GM19372 (cell line): ENCODE measurements around the gene CCDC9B.

Source experiments
- ATAC-seq: cut with Tn5 transposase; IDR thresholded peaks from one replicate; pipeline ENCODE4 v1.9.1; 2021; ENCODE audit warnings: mild to moderate bottlenecking, low read depth, moderate library complexity; ENCODE audit not compliant: unreplicated experiment

CCDC9B gene

DNA sequence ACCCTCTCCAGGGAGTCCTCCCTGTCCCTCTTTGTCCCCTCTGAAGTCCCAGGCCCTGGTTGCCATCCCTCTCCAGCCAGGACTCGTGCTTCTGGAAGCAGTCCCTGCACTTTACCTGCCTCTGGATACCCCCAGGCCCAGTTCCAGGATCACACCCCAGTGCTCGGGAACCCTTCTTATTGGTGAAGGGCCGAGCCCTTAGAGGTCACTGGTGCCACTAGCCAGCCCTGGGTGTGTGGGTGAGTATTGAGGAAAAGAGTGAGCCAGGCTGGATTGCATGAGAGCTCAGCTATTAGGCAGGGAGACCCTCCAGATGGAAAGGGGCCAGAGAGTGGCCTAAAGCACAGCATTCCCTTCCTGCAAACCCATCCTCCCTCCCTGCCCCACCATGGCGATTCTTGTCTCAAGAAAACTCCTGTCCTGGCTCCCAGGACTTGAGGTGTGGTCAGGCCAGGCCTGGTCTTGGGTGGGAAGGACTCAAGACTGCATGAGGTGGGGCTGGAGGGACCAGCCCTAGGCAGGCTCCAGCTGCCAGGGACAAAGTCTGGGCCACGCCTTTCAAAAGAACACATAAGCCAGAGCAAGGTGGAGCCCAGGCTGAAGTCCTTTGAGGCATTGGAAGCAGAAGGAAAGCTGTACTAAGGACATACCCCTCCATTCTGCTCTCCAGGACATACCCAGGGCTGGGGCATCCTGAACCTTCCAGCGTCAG is 5.3 kb upstream of the CCDC9B start:
- ATAC-seq: no peak

DNA sequence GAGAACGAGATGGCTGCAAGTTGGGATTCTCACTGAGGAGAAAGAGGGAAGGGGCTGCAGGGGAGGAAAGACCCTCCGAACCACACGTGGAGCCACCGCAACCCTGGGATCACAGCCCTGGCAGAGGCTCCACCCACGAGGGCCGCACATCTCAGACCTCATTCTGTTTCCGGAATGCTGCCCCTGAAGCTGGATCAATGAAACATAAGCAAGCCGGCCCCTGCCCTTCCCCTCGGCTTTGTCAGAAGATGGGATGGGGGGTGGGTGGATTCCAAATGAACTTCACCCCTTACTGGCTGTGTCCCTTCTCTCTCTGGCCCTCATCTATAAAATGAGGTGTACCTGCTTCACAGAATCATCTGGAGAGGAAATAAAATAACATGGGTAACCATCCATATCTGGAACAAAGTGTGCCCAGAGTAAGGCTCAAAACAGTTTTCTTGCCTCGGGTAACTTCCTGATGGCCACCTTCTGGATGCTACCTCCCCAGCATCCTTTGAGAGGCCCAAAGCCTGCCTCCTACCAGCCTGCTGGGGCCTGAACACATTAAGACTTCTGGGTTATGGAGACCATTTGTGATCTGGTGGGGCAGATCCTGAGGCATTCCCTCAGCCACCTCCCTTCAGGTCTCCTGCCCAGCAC is 4.6 kb upstream of the CCDC9B start:
- no peak for ATAC-seq

DNA sequence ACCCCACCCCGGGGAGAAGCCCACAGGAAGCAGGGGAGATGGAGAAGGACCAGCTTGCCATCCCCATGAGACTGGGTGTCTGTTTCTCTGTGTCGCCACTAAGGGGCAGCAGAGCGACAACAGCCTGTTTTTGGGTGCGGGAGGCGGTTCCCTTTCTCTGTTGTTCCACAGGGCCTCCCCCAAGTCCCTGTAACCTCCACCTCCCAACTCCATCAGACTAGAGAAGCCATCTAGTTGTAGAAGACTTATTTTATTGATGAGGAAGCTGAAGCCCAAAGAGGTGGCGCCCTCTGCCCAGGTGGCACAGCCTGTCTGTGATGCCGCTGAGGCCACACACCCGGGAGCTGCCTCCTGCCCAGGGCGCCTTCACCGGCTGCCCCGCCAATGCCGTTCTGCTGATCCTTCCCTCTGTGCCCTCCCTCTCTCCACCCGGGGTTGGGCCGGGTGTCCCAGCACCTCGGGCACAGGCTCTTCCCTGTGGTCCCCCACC is 3.9 kb upstream of the CCDC9B start:
- no peak for ATAC-seq

DNA sequence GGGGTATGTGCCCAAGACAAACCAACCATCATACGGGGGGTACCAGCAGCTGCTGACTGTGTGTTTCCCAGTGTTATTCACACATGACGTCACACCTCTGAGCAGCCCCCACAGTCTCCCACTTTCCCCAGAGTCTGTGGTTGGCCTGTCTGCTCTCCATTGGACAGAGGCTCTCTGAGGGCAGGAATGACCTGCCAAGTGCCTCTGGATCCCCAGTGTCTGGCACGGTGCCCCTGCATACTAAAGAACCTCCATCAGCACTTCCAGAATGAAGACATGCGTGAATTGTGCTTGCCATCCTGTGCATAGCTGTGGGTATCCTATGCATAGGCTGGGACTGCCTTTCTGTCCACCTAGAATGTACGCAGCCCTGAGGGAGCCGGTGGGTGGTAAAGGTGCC is 3.5 kb upstream of the CCDC9B start:
- ATAC-seq: no peak

DNA sequence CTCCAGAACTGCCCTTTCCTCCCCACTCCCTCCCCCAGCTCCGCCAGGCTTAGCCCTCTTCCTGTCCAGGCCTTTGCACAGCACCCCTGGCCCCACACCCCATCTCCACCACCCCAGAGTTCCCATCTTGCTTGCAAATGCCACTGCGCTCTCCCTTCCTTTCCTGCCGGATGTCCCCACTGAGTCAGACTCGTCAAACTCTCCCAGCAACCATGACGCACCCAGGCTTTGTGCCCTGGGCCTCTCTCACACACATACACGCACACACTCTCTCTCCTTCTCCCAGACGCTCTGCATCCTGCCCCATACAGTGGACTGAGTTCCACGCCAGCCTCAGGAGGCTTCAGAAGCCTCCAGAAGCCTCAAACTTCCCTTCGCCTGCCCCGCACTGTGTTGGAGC is 2.8 kb upstream of the CCDC9B start:
- no peak for ATAC-seq

DNA sequence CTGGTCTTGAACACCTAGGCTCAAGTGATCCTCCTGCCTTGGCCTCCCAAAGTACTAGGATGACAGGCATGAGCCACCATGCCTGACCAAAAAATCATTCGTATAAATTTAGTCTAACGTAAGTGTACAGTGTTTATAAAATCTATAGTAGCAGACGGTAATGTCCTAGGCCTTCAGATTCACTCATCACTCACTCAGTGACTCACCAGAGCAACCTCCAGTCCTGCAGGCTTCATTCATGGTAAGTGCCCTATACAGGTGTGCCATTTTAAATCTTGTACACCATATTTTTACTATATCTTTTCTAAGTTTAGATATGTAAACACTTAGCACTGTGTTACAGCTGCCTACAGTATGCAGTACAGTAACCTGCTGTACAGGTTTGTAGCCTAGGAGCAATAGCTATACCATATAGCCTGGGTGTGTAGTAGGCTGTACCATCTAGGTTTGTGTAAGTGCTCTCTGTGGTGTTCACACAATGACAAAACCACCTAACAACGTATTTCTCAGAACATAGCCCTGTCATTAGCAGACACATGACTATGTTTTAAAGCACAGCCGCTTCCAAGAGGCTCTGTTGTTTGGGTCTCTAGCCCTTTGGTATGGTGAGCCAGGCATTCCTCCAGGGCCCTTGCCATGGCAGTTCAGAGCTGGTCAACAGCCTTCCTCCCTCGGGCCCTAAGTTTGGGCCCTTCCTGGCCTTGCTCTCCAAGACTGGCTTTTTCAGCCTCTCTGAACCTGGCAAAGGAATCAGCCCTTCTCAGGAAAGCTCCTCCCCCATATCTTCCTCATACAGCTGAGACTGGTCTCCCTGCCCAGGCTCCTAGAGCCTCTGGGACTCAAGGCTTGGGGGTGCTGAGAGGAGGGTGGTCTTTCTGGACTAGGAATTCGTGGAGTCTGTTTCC is 1.9 kb upstream of the CCDC9B start:
- no peak for ATAC-seq

DNA sequence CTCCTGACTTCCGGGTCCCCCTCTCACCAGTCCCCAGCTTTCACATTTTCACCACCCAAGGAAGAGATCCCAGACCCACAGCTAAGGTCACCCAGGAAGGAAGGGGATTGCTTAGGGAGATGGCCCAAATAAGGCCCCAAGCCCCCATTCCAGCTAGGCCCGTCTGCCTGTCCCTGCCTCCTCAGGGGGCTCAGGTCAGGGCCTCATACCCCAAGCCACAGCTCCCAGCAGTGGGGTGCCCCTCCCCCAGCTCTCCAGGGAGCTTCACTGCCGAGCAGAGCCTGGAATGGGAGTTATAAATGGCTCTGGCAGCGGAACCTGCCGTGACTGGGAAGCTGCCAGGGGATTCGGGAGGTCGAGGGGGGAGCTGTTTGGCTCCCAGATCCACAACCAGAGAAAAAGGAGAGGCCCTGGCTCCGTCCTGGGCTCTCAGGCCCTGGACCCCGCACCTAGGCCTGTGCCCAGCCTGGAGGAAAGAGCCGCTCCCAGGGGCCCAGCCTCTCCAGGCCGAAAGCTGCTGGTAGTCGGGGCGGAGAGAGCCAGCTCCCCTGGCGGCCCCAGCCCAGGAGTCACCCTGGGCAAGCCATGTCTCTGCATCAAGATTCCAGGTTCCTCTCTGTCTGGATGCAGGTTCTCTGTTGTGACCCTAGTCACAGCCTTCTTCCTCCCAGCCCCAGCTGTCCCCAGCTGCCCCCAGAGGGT is 550 bp downstream of the CCDC9B start:
- ATAC-seq: no peak

DNA sequence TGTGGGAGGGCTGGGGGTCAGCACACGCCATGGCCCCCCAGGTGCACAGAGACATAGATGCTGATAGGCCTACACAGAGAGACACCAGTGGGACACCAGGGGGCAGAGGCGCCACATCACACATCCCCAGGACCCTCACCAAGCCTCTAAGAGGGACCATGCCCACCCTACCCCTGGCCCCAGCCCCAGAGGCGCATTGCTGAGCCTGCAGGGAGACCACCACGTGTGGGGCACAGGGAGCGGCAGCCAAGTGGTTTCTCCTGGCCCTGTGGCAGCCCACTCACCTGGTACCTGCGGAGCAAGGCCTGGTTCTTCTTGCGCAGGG is 1.2 kb downstream of the CCDC9B start:
- ATAC-seq: no peak

DNA sequence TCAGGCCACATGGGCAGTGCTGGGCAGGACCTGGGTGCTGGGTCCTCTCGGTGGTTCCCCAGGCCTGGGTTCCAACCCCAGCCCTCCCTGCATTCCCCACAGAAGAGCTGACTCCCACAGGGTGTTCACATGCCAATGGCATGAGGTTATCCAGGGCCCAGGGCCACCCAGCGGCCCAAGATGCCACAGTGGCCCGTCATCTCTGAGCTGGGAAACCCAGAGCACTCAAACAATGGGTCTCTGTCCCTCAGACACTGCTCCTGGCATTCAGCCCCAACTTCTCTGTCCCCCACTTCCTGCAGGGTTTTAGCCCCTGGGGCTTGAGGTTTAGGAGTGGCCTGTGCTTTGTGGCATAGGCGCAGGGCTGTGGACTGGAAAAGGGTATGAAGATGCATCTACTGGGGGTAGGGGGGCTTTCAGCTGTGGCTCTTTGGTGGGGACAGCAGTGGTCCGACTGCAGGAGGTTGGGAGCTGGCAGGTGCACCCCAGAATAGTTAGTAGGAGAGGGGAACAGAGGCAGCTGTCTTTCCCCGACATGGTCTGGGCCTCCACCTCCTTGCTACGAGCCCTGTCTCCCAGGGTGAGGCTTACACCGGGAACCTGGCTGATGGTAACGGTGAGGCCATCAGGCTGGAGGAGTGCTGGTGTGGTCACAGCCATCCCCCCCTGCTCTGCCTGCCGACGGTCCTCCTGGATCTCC is 1.7 kb downstream of the CCDC9B start:
- no peak for ATAC-seq

DNA sequence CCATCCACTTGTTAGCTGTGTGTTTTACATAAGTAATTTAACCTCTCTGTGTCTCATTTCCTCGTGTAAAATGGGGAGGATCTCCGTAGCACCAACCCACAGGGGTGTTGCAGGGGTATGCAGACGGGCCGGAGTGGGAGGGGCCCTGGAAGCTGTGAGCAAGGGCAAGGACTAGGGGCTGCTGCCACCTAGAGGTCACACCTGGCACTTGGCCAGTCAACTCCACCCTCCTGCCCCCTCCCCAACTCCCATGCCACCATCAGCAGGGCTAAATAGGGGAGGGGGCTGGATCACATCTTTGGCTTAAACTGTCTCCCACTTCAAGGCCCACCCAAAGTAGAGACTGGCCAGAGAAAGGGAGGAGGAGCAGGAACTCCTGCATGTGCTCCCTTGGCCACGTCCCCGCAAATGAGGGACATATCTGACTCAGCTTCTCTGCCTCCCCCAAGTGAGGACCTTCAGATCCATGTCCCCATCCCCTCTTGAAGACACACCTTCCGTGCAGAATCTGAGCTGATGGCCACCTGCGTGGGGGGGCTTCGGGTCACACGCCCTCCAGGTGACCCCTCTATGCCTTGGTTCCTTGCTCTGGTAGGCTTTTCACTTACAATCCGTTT is 2.6 kb downstream of the CCDC9B start:
- no peak for ATAC-seq

DNA sequence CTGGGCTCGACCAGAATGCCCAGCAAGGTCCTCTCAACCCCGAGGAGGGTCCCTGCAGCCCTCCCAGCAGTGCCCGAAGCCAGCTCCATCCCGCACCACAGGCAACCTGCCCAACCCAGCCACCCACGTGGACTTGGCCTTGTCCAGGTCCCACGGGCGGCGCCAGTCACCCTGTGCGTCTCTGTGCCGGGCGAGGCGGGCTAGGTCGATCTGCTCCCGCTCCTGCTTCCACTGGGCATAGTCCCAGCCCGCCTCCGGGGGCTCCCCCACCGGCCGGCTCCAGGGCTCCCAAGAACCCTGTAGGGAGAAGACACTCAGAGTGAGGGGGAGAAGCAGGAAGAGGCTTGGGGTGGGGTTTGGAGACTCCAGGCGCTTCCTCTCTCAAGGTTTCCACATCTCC is 3.1 kb downstream of the CCDC9B start:
- ATAC-seq: no peak

DNA sequence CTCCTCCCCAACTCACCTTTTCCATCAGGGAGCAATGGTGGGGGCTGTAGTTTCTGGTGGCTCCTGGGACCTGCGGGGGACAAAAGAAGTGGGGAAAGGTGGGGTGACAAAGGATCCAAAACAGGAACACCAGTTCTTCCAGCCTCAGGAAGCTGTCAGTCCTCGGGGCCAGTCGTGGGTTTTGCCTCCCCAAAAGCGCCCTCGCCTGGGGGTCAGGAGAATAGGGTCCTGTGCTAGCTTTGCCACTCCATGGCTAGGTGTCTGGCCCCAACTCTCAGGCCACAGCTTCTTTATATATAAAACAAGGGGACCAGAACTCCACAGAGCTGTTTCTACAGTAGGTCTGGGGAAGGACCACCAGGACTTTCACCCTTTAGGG is 4.0 kb downstream of the CCDC9B start:
- no peak for ATAC-seq

DNA sequence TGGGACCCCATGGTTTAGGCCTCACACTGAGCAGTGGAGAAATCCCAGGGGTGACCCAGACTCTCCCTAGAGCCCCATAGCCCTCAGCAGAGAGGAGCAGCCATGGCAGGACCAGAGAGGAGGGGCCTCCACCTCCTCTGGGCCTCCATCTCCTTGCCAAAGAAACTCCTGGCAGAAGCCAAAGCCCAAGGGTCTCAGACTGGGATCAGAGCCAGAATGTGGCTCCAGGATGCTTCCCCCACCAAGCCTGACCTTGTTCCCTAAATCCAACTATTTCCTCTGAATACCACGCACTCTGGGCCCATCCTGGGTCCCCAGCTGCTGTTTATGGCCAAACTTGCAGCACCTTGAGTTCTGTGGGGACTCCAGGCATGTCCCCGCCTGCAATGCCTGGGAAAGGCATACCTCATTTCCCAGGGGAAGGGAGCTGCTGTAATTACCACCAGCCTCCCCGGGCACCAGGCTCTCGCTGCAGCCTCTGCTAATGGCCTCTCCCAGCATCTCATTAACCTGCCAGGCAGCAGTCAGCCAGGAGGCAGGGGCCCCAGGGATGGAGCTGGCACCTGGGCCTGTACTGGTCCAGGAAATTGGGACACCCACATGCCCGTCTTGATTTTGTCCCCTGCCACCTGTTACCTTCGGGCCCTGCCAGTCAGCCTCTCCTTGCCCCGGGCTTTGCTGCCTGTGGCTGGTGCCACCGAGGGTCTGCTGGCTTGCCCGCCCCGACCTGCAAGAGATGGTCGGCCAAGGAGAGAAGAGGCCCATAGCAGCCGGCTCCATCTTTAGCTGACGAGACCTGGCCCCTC is 4.6 kb downstream of the CCDC9B start:
- no peak for ATAC-seq

DNA sequence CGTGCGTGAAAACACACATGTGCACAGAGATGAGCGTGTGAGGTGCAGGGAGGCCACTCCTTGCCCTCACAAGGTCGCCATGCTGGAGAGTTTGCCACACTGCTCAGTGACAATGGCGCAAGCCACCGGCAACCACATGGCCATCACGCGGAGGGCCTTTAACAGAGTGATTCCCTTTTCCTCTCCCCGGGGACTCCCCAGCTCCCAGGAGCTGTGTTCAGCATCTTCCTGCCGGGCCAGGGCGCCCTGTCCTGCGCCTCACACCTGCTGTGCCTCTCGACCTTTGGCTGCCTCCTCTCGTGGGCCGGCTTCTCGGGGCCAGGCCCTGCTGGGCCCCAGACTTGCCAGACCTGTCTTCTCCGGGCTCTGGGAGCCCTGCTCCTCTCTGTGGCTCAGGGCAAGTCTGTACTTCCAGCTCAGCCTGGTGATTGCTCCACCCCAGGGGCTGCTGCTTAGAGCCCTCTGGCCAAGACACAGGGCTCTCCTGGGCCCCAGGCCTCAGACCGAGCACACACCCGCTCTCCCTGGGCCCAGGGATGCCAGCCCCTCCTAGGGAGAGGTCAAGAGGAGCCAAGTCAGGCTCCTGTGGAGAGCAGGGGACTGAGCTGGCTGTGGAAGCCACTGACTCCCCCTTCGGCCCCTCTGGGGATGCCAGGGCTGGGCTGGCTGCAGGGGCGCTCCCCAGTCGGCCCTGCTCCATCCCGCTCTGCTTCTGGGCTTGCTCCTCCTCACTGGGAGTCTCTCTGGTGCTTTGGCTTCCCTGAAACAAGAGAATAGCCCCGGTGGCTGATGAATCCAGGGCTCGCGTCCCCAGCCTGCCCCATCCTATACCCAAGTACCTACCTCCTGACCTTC is 5.6 kb downstream of the CCDC9B start:
- no peak for ATAC-seq

DNA sequence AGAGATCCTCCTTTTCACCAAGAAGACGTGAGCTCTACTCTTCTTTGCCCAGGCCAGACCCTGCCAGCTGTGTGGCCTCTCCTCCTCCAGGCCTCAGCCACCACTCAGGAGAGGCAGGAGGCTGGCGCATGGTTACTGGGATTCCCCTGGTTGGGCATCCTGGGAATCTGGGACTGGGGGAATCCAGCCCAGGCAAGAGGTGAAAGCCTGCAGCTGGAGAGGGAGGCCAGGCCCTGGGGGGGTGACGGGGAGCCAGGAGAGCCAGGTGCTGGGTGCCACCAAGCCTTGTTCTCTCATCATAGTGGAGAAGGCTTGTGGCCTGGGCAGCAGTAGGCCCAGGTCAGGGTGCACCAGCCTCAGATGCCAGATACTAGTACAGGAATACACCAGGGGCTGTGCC is 6.2 kb downstream of the CCDC9B start:
- ATAC-seq: no peak

DNA sequence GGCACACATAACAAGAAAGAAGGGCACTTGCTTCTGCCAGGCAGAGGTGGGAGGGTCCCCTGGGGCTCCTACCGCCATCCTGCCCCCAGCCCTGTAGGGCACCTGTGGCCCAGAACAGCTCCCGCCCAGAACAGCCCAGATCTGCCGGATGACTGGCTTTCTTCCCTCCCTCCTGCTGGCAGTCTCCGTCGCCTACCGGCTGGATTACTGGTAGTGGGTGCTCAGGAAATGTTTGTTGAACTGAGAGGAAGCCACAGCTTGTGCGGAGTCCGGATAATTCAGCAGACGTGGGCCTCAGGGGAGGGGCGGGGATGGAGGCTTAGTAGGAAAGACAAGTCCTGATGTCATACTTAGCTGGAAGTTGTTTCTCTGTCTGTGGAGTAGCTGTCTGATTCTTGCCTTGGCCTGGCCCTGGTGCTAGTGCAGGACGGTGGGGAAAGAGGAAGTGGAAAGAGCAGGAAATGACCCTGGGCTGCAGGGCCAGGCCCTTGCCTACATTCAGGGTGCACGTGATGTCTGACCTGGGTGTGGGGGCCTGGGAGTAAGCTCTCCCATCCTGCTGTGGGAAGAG is 6.7 kb downstream of the CCDC9B start:
- no peak for ATAC-seq

DNA sequence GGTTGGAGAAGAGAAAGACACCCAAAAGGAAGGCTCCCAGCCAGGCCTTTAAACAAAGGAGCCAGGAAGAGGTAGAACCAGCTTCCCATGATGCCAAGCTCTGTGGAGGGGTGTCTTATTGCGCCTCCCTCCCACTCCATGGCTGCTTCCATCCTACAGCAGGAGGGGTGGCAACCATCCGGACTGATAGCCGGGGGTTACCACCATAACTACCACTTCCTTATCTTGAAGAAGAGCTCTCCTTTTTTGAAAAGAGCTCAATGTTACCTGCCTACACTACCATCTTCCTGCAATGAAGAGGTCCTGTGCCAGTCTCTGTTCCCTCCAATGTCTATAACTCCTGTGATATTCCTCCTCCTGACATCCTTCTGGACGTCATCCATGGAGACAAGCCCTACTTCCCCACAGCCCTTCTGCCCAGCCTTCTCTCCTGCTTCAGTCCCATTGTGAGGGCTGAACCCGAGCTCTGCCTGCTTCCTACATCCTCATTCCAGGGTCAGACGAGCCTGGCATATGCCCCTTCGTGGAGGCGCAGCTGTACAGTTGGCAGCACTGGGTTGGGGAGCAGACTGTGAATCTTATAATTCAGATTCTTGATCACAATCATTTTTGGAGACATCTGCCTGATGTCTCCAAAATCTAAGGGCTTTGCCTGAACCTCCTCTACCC is 8.5 kb downstream of the CCDC9B start:
- no peak for ATAC-seq
